Embryonic facial prominence (tissue), 1 donor: ENCODE results near the gene RUSF1.
A peak's percentile ranks its signal among the peaks of the same experiment; 100 is the strongest.
"Not testable (repeated sequence)": the region's sequence is repeated elsewhere in the genome, so short reads cannot be mapped to it uniquely, and the experiment has no call there.

ENCODE experiments used
- DNase-seq: peaks from one replicate; pipeline ENCODE4 v3.0.0-alpha.2; 2016; ENCODE audit errors: extremely low spot score

Gene RUSF1

DNA sequence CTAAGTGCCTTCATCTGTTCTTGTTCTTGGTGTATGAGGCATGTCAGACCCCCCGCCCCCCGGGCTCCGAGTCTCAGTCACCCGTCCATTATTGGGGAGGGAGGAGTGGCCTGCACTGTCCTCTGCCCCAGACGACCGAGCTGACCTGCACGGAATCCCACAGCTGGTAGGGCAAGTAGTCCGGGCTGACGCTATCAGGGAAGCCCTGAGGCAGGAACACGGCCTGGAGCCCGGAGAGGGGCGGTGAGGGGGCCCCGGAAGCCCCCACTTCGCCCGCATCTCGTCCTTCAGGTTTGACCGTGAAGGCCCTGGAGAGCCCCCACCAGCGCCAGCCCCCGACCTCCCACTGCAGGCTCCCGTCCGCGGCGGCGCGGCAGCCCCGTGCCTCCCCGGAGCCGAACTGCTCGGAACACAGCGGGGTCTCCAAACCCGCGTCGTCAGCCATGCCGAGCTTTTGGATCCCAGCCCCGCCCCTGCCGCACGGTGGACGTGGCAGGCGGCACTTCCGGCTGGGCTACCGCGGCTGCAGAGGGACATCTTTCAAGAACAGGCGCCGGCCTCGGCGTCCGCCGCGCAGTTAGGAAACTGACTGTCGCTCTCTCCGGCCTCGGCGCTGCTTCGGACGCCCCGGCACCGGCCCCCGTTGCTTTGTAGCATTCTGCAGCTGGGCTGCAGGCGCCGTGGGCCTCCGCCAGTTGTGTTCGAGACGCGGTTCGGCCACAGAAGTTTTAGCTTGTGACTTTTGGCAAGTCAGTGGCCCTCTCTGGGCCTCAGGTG is at the start of gene RUSF1:
TSS of gene RUSF1 (minus strand) at position 463 of the 777 bp plus-strand sequence. CDS start at position 445, 18 bp downstream.
- peak; percentile 78 for DNase-seq

DNA sequence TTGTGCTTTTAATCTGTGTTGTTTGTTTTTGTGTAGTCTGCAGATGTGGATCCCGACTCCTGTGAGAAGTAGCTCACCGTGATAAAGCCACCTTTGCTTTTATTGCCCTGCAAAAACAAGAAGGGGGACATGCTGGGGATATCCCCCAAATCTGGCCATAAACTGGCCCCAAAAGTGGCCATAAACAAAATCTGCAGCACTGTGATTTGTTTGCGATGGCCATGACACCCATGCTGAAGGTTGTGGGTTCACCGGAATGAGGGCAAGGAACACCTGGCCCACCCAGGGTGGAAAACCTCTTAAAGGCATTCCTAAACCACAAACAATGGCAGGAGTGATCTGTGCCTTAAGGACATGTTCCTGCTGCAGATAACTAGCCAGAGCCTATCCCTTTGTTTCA is 34.6 kb upstream of the RUSF1 start:
- no peak for DNase-seq

DNA sequence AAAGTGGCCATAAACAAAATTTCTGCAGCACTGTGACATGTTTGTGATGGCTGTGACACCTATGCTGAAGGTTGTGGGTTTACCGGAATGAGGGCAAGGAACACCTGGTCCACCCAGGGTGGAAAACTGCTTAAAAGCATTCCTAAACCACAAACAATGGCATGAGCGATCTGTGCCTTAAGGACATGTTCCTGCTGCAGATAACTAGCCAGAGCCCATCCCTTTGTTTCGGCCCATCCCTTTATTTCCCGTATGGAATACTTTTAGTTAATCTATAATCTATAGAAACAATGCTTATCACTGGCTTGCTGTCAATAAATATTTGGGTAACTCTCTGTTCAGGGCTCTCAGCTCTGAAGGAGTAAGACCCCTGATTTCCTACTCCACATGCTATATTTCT is 31.6 kb upstream of the RUSF1 start:
- not testable (repeated sequence) for DNase-seq

GRCh38 chr16:31538243-31538598 is 30.0 kb upstream of the RUSF1 start:
- DNase-seq = not testable (repeated sequence)

DNA sequence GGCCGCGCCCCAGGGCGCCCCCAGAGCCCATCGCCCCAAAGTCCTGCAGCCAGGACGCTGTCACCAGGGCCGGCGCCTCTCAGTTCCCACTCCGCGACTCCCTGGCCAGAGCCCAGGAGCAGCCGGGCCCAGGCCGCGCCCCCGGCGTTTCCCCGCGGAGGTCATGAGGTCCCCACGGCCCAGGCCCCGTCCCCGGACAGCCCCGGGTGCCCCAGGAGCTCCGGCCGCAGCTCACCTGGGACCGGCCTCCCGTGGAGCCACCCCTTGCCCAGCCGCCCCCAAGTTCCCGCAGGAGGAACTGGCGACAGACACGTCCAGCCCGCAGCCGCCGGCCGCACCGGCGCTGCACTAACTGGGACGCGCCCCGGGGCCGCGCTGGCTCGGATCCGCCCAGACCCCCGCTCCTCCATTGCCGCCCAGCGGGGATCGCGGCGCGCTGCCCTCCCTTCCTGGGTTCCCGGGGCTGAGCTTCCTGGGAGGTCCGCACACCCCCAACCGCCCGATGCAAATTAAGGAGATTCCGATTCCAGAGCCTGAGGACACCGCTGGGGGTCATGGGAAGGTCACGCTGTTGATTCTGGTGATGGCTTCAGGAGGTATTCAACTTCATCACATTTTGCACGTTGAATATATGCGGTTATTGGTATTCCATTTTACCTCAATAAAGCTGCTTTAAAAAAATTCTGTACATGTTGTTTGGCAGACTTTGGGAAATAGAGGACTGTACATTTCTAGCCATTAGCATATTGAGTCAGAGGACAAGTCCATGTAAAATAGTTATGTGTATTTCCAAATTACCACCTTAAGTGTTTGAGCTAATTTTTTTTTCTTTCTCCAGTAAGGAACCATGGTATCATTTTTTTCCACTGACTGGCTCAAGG is 29.4 kb upstream of the RUSF1 start:
- no peak for DNase-seq

DNA sequence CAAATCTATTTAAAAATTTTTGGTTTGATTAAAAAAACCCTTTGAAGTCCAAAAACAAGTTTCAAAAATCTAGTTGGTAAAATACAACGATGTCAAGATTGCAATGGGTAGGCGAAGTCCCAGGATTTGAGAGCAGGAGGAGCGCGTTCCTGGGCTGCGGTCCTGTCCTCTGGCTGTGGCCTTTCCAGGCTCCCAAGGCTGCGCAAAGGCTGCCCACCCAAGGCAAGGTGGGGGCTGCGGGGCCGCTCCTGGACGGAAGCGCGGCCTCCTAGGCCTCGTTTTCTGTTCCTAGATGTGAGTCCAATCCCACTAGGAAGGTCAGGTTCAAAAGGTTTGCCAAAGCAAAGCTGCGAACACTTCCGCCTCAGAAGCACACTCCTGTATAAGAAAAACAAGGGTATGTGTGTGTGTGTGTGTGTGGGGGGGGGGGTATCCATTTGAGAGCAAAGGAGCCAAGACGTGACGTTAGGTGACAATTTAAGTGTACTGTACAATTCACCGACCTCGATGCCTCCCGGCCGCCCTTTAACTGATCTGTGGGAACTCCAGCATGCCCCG is 28.7 kb upstream of the RUSF1 start:
- no peak for DNase-seq

- DNase-seq = no peak
Measured at GRCh38 chr16:31535737-31536136, 27.5 kb upstream of the RUSF1 start.

GRCh38 chr16:31532896-31533295 is 24.7 kb upstream of the RUSF1 start:
- DNase-seq = no peak

DNA sequence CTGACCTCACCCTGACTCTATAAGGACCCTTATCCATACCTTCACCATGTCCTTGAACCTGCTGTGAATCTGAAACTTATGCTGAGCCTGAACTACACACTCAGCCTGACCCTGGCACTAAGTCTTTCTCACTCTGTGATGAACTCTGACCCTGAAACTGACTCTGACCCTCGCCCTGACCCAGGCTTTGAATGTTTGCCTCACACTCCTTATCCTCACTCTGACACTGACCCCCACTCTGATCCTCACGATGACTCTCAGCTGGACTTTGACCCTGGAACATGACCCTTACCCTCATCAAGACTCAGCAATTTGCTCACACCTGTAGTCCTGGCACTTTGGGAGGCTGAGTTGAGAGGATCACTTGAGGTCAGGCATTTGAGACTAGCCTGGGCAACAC is 23.9 kb upstream of the RUSF1 start:
- DNase-seq = no peak

DNA sequence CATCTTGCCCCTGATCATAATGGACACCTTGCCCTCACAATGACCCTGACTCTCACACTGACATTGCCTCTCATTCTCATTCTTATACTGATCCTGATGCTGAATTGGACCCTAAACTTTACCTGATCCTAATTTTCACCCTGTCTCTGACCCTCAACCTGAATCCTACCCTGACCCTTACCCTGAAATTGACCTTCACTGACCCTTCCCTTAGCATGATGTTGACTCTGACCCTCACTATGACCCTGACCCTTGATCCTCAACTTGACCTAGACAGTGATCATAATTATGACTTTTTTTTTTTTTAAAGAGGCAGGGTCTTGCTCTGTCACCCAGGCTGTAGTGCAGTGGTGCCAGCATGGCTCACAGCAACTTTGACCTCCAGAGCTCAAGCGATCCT is 22.9 kb upstream of the RUSF1 start:
- no peak for DNase-seq

DNA sequence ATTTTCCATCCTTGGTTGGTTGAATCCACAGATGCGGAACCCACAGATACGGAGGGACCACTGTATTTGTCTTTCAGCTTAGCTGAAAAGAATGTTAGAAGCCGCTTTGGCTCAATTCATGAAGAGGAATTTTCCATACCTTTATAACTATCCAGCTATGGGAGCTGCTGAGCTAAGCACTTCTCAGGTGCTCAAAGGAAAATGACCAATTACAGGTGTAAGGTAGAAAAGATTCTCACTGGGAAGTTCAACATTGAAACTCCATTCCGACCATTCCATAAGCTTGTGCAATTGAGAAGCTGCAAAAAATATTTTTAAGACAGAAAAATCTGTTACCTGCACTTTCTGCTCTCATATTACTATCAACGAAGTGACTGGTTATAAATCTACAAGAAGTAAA is 22.2 kb upstream of the RUSF1 start:
- no peak for DNase-seq

DNA sequence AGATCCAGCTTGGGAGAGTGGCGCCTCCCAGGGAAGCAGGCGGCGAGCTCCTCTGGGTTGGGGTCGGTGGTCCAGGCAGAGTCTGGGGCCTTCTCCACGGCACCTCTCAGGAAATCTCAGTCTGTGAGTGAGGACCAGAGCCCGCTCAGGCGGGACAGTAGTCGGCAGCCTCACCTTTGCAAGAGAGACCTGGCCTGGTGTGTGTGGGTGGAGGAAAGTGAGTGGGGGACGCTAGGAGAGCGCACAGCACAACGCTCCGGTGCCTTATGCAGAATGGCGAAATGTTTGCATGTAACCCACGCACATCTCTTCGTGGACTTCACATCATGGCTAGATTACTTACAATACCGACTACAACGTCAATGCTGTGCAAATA is 21.7 kb upstream of the RUSF1 start:
- no peak for DNase-seq

GRCh38 chr16:31529108-31529936 is 21.1 kb upstream of the RUSF1 start:
- DNase-seq = peak; percentile 51

GRCh38 chr16:31528523-31529107 is 20.4 kb upstream of the RUSF1 start:
- DNase-seq = no peak

- no peak for DNase-seq
Measured at GRCh38 chr16:31527734-31528274, 19.6 kb upstream of the RUSF1 start, which contains the start of gene AHSP. TSS of gene AHSP (plus strand) at chr16:31527900. CDS start at chr16:31528140, 240 bp downstream.

- no peak for DNase-seq
Measured at GRCh38 chr16:31525113-31525512, 16.9 kb upstream of the RUSF1 start.

DNA sequence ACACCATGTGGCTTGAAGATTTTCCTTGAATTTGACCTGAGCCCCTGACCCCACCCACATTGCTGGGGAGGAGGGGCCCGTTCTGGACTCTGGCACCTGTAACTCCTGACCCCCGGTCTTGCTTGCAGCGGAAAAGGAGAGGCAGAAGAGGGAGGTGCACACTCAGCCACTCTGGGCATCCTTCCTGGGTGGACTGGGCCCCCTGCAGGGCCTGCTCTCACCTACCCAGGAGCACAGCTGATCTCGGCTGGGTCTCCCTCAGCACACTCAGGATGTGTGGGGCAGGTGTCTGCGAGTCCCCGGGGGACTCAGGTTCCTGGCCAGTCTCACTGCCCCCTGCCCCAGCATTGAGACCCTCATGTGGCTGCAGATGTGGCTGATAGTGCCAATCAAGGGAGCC is 15.6 kb upstream of the RUSF1 start:
- not testable (repeated sequence) for DNase-seq

DNA sequence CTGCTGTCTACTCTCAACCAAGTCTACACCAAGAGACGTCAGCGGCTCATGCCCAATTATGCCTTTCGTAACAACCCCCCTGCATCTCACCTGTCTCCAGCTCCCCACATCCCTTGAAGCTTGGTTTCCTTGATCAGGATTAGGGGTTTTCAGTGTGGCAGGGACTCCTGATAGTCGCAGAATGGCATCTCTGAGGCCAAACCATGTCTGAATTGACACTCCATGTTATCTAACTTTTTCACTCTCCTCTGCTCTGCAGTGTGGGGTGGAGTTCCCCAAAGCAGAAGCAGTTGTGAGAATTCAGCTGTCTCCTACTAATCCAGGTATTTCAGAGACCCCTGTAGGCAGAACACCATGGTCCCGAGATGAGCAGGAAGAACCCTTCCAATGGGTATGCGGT is 13.9 kb upstream of the RUSF1 start:
- DNase-seq = no peak

DNA sequence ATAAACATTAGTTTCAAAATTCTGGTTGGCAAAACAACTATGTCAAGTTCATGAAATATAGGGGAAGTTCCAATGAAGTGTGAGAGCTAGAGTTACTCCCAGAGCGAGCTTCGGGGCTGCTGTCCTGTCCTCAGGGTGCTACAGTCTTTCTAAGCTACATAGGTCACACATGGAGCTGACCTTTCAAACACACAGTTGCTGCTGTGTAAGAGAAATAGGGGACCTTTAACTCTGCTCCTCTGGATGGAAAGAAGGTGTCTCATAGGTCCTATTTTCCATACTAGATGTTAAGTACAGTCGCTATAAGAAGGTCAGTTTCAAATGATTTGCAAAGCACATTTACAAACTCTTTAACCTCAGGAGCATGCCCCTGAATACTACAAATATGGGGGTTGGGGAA is 13.2 kb upstream of the RUSF1 start:
- DNase-seq = no peak

DNA sequence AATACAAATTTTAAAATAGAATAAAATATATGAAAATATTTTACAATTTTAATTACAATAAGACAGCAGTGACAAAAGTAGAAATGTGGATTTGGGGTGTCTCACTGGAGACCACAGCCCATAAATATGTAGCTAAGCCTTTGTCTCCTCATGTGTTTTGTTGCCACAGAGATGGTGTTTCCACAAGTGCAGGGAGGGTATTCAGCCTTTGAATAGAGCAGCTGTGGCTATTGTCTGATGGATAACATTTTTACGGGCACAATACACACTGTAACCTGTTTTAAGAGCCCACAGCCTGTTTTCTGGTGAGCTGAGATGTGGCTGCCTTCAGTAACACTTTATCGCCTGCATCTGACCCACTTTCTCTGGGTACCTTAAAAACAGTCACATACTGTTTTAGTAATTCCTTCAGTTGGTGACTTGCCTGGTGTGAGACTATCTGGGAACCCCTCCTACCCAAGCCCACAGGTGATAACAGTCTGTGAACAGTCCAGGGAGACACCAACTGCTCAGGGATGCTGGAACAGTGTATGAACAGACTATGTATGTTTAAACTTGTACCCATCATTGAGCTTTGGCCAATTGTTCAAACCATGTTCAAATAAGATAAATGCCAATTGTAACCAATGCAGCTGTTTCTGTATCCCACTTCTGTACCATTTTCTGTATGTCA is 11.7 kb upstream of the RUSF1 start:
- no peak for DNase-seq
